K562 (cell line): ENCODE measurements around the gene SAMD10. TPM values are rescaled to one million over a fixed set of nuclear protein-coding genes. Genes with fewer than 3 reads are reported as not detected.

Experiments used
- HOXB6 ChIP-seq: fragments of 250-450 bp; sonication (Bioruptor Pico); IDR thresholded peaks from 2 replicates; pipeline ENCODE4 v1.5.1; 2022; ENCODE audit warnings: mild to moderate bottlenecking, borderline replicate concordance
- MCM5 ChIP-seq: fragments of 450-650 bp; IDR thresholded peaks from 2 replicates; pipeline ENCODE4 v1.6.1; 2016; ENCODE audit warnings: low read depth
- PCBP1 ChIP-seq: fragments of 200-400 bp; formaldehyde crosslinking; IDR thresholded peaks from 2 replicates; pipeline ENCODE4 v1.6.1; 2018; ENCODE audit warnings: mild to moderate bottlenecking, low read depth, low read length; ENCODE audit not compliant: poor library complexity, severe bottlenecking
- PCBP2 ChIP-seq: fragments of 200-400 bp; formaldehyde crosslinking; IDR thresholded peaks from 2 replicates; pipeline ENCODE4 v1.6.1; 2018; ENCODE audit warnings: low read length, low read depth, mild to moderate bottlenecking, moderate library complexity; ENCODE audit not compliant: poor library complexity, severe bottlenecking
- POLR2A ChIP-seq: fragments of 450-650 bp; conservative IDR thresholded peaks from 2 replicates; pipeline ENCODE4 v1.6.1; 2016
- SOX6 ChIP-seq: fragments of 450-650 bp; IDR thresholded peaks from 2 replicates; pipeline ENCODE4 v1.6.1; 2014; ENCODE audit warnings: mild to moderate bottlenecking
- STAT5B ChIP-seq: fragments of 250-450 bp; sonication (Bioruptor Pico); IDR thresholded peaks from 2 replicates; pipeline ENCODE4 v1.8.0; 2021; ENCODE audit warnings: mild to moderate bottlenecking, inconsistent platforms
- TBP ChIP-seq: optimal IDR thresholded peaks from 2 replicates; pipeline ENCODE3; 2011; ENCODE audit warnings: low read depth, low read length, improper control_type of control experiment
- ZKSCAN1 ChIP-seq: fragments of 150-350 bp; IDR thresholded peaks from 2 replicates; pipeline ENCODE4 v1.6.1; 2016; ENCODE audit warnings: low read depth, low read length
- ZNF134 ChIP-seq: fragments of 250-450 bp; sonication (Bioruptor Pico); conservative IDR thresholded peaks from 2 replicates; pipeline ENCODE4 v1.4.0; 2020
- ZNF143 ChIP-seq: sonication (generic); formaldehyde crosslinking; IDR thresholded peaks from 2 replicates; pipeline ENCODE4 v1.9.0; 2022; ENCODE audit warnings: mild to moderate bottlenecking, missing genetic modification reagents
- ZNF316 ChIP-seq: fragments of 450-650 bp; IDR thresholded peaks from 2 replicates; pipeline ENCODE4 v1.6.1; 2016
- ZZZ3 ChIP-seq: fragments of 450-650 bp; IDR thresholded peaks from 2 replicates; pipeline ENCODE4 v1.6.1; 2016; ENCODE audit warnings: antibody characterized with exemption, mild to moderate bottlenecking, moderate library complexity
- polyA plus RNA-seq, 8 experiments: library from polyadenylated mRNA; depleted of rRNA in 4 of 8; stranded (reverse) in 5 of 8; unstranded in 3 of 8; fragments of >200 nt; fragmentation: Nextera tagmentation in 2 of 8; fragmentation: Illumina TruSeq in 1 of 8; extraction: Ambion mirVana in 2 of 8; extraction: Trizol in 1 of 8; gene quantifications; 2 replicates each; pipeline versions ENCODE4 v1.2.1 to v1.2.3, GENCODE V29; 2011 to 2014; ENCODE audit warnings: inconsistent platforms in 1 of 8, missing spikeins in 1 of 8
- total RNA-seq, 7 experiments: library from RNA; depleted of rRNA in 6 of 7; stranded (reverse); fragments of >200 nt in 6 of 7; fragmentation: Illumina TruSeq in 2 of 7; extraction: Trizol in 2 of 7; gene quantifications; 2 replicates each; pipeline versions ENCODE4 v1.2.1 to v1.2.3, GENCODE V29; 2011 to 2021; ENCODE audit warnings: low replicate concordance in 1 of 7
- TF ChIP-seq, protein P1 (sequence below), 2 experiments: fragments of 450-650 bp; conservative IDR thresholded peaks; 2 replicates each; pipeline ENCODE4 v1.6.1; 2017; ENCODE audit warnings: mild to moderate bottlenecking in 2 of 2, moderate library complexity in 2 of 2
- TF ChIP-seq, protein P2 (sequence below): fragments of 450-650 bp; IDR thresholded peaks from 2 replicates; pipeline ENCODE4 v1.6.1; 2017; ENCODE audit warnings: antibody characterized with exemption, mild to moderate bottlenecking
- TF ChIP-seq, protein P3 (sequence below): sonication (generic); formaldehyde crosslinking; IDR thresholded peaks from 2 replicates; pipeline ENCODE4 v1.8.0; 2022; ENCODE audit warnings: missing genetic modification reagents, mild to moderate bottlenecking, borderline replicate concordance
- TF ChIP-seq, protein P4 (sequence below), 2 experiments: IDR thresholded peaks; 2 replicates each; pipeline ENCODE4 v1.6.1; 2012; ENCODE audit warnings: improper control_type of control experiment in 2 of 2, low read depth in 2 of 2, low read length in 2 of 2, borderline replicate concordance in 1 of 2

The SAMD10 gene
- total and polyA plus RNA-seq, 9 of the 15 experiments (the other 6 are each of a cell fraction or from before 2014, with no cell fraction given), result 0.37 to 15.2 (median 4.8) TPM

DNA sequence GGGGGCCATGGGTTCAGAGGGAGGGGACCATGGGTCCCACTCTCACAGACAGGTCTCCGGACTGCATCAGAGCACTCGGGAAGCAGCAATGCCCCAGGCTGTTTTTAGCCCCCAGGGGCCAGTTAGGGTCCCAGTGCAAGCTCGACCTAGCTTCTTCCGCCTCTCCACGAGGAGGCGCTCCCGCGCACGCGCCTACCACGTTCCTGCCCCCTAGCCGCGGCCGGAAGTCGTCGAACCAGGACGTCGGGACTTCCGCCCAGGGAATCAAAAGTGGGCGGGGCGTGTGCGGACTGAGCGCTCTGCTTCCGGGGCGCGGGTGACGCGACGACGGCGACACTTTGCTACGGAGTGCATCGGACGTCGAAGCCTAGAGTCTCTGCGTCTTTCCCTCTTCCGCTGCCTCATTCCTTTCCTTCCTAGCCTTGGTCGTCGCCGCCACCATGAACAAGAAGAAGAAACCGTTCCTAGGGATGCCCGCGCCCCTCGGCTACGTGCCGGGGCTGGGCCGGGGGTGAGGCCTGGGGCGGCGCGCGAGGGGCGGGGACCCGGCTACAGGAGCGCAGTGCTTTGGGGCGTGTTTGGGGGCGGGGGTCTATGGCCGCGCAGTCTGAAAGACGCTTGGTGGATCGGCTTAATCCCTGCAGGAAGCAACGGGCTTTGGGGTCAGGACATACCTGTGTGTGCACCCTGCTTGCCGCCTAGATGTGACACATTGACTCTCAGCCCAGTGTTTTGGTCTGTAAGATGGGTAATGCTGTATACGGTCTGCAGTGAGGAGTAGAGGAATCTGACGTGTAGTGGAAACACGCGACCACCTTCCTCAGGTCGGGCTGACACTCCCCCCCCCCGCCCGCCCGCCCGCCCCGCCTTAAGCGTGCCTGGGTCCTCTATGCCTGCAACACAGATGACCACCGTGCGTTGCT is 1.6 kb upstream of the SAMD10 start, which contains the start of gene PRPF6 (continued):
- TF ChIP-seq ZNF143 (CRISPR knock-in tag) (no peak; the same call in 1 of the 2 replicates), ZZZ3 (no peak; the same call in 1 of the 2 replicates), STAT5B (CRISPR knock-in tag) (no peak), PCBP1 (peak; percentile 42), POLR2A (peak; percentile 86), MCM5 (no peak), ZNF316 (no peak), PCBP2 (no peak), ZNF134 (no peak), ZKSCAN1 (peak; percentile 64), SOX6 (peak; percentile 67), TBP (peak; percentile 53), HOXB6 (CRISPR knock-in tag) (no peak)
- TF ChIP-seq, protein P1, sequence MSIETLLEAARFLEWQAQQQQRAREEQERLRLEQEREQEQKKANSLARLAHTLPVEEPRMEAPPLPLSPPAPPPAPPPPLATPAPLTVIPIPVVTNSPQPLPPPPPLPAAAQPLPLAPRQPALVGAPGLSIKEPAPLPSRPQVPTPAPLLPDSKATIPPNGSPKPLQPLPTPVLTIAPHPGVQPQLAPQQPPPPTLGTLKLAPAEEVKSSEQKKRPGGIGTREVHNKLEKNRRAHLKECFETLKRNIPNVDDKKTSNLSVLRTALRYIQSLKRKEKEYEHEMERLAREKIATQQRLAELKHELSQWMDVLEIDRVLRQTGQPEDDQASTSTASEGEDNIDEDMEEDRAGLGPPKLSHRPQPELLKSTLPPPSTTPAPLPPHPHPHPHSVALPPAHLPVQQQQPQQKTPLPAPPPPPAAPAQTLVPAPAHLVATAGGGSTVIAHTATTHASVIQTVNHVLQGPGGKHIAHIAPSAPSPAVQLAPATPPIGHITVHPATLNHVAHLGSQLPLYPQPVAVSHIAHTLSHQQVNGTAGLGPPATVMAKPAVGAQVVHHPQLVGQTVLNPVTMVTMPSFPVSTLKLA (conservative IDR thresholded peaks at IDR 0.05), result peak; percentile 97 to 99
- TF ChIP-seq, protein P2, sequence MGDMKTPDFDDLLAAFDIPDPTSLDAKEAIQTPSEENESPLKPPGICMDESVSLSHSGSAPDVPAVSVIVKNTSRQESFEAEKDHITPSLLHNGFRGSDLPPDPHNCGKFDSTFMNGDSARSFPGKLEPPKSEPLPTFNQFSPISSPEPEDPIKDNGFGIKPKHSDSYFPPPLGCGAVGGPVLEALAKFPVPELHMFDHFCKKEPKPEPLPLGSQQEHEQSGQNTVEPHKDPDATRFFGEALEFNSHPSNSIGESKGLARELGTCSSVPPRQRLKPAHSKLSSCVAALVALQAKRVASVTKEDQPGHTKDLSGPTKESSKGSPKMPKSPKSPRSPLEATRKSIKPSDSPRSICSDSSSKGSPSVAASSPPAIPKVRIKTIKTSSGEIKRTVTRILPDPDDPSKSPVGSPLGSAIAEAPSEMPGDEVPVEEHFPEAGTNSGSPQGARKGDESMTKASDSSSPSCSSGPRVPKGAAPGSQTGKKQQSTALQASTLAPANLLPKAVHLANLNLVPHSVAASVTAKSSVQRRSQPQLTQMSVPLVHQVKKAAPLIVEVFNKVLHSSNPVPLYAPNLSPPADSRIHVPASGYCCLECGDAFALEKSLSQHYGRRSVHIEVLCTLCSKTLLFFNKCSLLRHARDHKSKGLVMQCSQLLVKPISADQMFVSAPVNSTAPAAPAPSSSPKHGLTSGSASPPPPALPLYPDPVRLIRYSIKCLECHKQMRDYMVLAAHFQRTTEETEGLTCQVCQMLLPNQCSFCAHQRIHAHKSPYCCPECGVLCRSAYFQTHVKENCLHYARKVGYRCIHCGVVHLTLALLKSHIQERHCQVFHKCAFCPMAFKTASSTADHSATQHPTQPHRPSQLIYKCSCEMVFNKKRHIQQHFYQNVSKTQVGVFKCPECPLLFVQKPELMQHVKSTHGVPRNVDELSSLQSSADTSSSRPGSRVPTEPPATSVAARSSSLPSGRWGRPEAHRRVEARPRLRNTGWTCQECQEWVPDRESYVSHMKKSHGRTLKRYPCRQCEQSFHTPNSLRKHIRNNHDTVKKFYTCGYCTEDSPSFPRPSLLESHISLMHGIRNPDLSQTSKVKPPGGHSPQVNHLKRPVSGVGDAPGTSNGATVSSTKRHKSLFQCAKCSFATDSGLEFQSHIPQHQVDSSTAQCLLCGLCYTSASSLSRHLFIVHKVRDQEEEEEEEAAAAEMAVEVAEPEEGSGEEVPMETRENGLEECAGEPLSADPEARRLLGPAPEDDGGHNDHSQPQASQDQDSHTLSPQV, result peak; percentile 66
- TF ChIP-seq, protein P3, sequence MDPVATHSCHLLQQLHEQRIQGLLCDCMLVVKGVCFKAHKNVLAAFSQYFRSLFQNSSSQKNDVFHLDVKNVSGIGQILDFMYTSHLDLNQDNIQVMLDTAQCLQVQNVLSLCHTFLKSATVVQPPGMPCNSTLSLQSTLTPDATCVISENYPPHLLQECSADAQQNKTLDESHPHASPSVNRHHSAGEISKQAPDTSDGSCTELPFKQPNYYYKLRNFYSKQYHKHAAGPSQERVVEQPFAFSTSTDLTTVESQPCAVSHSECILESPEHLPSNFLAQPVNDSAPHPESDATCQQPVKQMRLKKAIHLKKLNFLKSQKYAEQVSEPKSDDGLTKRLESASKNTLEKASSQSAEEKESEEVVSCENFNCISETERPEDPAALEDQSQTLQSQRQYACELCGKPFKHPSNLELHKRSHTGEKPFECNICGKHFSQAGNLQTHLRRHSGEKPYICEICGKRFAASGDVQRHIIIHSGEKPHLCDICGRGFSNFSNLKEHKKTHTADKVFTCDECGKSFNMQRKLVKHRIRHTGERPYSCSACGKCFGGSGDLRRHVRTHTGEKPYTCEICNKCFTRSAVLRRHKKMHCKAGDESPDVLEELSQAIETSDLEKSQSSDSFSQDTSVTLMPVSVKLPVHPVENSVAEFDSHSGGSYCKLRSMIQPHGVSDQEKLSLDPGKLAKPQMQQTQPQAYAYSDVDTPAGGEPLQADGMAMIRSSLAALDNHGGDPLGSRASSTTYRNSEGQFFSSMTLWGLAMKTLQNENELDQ (CRISPR knock-in tag), result no peak
- TF ChIP-seq, protein P4, sequence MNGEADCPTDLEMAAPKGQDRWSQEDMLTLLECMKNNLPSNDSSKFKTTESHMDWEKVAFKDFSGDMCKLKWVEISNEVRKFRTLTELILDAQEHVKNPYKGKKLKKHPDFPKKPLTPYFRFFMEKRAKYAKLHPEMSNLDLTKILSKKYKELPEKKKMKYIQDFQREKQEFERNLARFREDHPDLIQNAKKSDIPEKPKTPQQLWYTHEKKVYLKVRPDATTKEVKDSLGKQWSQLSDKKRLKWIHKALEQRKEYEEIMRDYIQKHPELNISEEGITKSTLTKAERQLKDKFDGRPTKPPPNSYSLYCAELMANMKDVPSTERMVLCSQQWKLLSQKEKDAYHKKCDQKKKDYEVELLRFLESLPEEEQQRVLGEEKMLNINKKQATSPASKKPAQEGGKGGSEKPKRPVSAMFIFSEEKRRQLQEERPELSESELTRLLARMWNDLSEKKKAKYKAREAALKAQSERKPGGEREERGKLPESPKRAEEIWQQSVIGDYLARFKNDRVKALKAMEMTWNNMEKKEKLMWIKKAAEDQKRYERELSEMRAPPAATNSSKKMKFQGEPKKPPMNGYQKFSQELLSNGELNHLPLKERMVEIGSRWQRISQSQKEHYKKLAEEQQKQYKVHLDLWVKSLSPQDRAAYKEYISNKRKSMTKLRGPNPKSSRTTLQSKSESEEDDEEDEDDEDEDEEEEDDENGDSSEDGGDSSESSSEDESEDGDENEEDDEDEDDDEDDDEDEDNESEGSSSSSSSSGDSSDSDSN (IDR thresholded peaks at IDR 0.05; ENCODE audit: borderline replicate concordance in 1 of 2, low read depth in 2 of 2, low read length in 2 of 2), result no peak
